ENCODE results near the gene WSCD1.

Gene WSCD1

DNA sequence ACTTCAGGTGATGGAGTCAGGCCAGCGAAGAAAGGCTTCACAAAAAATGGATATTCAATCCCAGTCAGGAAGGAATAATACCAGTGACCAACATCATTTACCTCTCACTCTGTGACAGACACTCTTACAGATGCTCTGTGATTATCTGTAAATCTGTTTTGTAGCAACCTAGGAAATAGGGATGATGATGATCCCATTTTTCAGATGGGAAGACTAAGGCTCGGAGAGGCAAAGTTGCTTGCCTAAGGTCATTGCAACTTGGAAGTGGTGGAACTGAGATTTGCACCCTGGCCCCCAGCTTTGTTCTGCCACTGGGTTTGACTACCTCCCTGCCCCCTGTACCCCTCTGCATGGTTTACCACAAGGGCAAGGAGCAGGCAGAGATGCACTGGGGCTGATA is 14.1 kb upstream of the WSCD1 start:
- Histone ChIP-seq H3K27me3 (ENCODE audit: control insufficient read depth, low read length) (no peaks in the 10 kb centered on the region), H3K4me3 (ENCODE audit: low read length) (no peak overlapping the region), H3F3A (ENCODE audit: control insufficient read depth, insufficient read depth) (no peaks in the 10 kb centered on the region), H3K36me3 (ENCODE audit: control insufficient read depth, low read length) (no peaks in the 10 kb centered on the region), H3K79me2 (ENCODE audit: control insufficient read depth, low read length) (no peaks in the 10 kb centered on the region), H3K4me2 (ENCODE audit: low read length) (no peak overlapping the region), H4K20me1 (ENCODE audit: control insufficient read depth, insufficient read depth, low read depth, low read length) (no peaks in the 10 kb centered on the region), H3K9me2 (replicated peaks; ENCODE audit: control insufficient read depth, low read length) (no peaks in the 10 kb centered on the region), H3K4me1 (ENCODE audit: control insufficient read depth, low read length) (no peaks in the 10 kb centered on the region), H3K27ac (ENCODE audit: low read depth, low read length) (no peak overlapping the region), H3K9me3 (ENCODE audit: control insufficient read depth, insufficient read depth, low read length) (no peaks in the 10 kb centered on the region)
- TF ChIP-seq, protein P1, sequence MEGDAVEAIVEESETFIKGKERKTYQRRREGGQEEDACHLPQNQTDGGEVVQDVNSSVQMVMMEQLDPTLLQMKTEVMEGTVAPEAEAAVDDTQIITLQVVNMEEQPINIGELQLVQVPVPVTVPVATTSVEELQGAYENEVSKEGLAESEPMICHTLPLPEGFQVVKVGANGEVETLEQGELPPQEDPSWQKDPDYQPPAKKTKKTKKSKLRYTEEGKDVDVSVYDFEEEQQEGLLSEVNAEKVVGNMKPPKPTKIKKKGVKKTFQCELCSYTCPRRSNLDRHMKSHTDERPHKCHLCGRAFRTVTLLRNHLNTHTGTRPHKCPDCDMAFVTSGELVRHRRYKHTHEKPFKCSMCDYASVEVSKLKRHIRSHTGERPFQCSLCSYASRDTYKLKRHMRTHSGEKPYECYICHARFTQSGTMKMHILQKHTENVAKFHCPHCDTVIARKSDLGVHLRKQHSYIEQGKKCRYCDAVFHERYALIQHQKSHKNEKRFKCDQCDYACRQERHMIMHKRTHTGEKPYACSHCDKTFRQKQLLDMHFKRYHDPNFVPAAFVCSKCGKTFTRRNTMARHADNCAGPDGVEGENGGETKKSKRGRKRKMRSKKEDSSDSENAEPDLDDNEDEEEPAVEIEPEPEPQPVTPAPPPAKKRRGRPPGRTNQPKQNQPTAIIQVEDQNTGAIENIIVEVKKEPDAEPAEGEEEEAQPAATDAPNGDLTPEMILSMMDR (IDR thresholded peaks at IDR 0.05; ENCODE audit: low read depth, low read length, poor library complexity, severe bottlenecking) = no peak
- no peak for TF ChIP-seq EZH2phosphoT487 (IDR thresholded peaks at IDR 0.05; ENCODE audit: borderline replicate concordance, low read length)

DNA sequence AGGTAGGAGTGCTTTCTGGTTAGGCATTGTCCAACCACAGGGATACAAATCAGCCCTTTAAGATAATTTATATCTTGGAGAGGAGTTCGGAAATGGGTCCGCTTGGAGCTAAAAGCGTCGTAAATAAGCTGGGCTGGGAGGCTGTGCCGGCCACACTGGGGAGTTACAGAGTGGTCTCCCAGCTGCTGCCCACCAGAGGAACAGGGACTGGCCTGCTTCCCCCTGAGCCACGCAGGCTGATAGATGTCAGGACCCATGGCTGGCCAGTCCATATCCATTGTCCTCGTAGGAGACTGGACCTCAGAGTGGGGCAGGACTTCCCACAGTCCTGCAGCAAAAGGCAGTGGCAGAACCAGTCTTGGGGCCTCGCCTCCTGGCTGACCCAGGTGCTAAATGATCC is 12.6 kb upstream of the WSCD1 start:
- H3K27me3 ChIP-seq (ENCODE audit: control insufficient read depth, low read length) = no peaks in the 10 kb centered on the region
- H3K4me3 ChIP-seq (ENCODE audit: low read length) = no peak overlapping the region
- no peaks in the 10 kb centered on the region for H4K20me1 ChIP-seq (ENCODE audit: control insufficient read depth, insufficient read depth, low read depth, low read length)
- TF ChIP-seq EZH2phosphoT487 (IDR thresholded peaks at IDR 0.05; ENCODE audit: borderline replicate concordance, low read length) = no peak
- TF ChIP-seq, protein P1 (IDR thresholded peaks at IDR 0.05; ENCODE audit: low read depth, low read length, poor library complexity, severe bottlenecking) = no peak
- no peaks in the 10 kb centered on the region for H3K9me2 ChIP-seq (replicated peaks; ENCODE audit: control insufficient read depth, low read length)
- H3K79me2 ChIP-seq (ENCODE audit: control insufficient read depth, low read length) = no peaks in the 10 kb centered on the region
- no peaks in the 10 kb centered on the region for H3K36me3 ChIP-seq (ENCODE audit: control insufficient read depth, low read length)
- H3K9me3 ChIP-seq (ENCODE audit: control insufficient read depth, insufficient read depth, low read length) = no peaks in the 10 kb centered on the region
- no peaks in the 10 kb centered on the region for H3F3A ChIP-seq (ENCODE audit: control insufficient read depth, insufficient read depth)
- no peaks in the 10 kb centered on the region for H3K4me1 ChIP-seq (ENCODE audit: control insufficient read depth, low read length)
- H3K27ac ChIP-seq (ENCODE audit: low read depth, low read length) = no peak overlapping the region
- H3K4me2 ChIP-seq (ENCODE audit: low read length) = no peak overlapping the region

DNA sequence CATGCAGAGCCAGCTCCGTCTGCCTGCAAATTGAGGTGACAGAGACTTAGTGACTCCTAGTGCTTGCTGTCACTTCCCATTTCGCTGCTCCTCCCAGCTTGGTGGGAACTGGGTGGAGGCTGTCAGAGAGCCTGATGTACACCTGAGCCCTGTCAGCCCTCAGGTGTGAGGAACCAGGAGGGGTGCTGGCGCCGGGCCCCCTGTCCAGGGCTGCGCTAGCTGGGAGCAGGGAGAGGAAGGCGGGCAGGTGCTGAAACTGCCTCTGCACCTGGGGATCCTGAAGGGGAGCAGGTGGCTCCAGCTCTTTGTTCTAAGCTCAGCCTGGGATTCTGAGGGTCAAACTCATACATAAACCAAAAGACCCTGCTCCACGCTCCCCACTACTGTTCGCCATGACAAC is 10.8 kb upstream of the WSCD1 start:
- no peaks in the 10 kb centered on the region for H4K20me1 ChIP-seq (ENCODE audit: control insufficient read depth, insufficient read depth, low read depth, low read length)
- no peak for TF ChIP-seq EZH2phosphoT487 (IDR thresholded peaks at IDR 0.05; ENCODE audit: borderline replicate concordance, low read length)
- TF ChIP-seq, protein P1 (IDR thresholded peaks at IDR 0.05; ENCODE audit: low read depth, low read length, poor library complexity, severe bottlenecking) = no peak
- no peaks in the 10 kb centered on the region for H3K9me3 ChIP-seq (ENCODE audit: control insufficient read depth, insufficient read depth, low read length)
- no peaks in the 10 kb centered on the region for H3K36me3 ChIP-seq (ENCODE audit: control insufficient read depth, low read length)
- no peaks in the 10 kb centered on the region for H3K4me1 ChIP-seq (ENCODE audit: control insufficient read depth, low read length)
- H3K9me2 ChIP-seq (replicated peaks; ENCODE audit: control insufficient read depth, low read length) = no peaks in the 10 kb centered on the region
- no peaks in the 10 kb centered on the region for H3K79me2 ChIP-seq (ENCODE audit: control insufficient read depth, low read length)
- H3K4me2 ChIP-seq (ENCODE audit: low read length) = no peak overlapping the region
- H3K27me3 ChIP-seq (ENCODE audit: control insufficient read depth, low read length) = no peaks in the 10 kb centered on the region
- H3K27ac ChIP-seq (ENCODE audit: low read depth, low read length) = no peak overlapping the region
- no peaks in the 10 kb centered on the region for H3F3A ChIP-seq (ENCODE audit: control insufficient read depth, insufficient read depth)
- H3K4me3 ChIP-seq (ENCODE audit: low read length) = no peak overlapping the region

- H3F3A ChIP-seq (ENCODE audit: control insufficient read depth, insufficient read depth) = no peaks in the 10 kb centered on the region
- no peak overlapping the region for H3K27ac ChIP-seq (ENCODE audit: low read depth, low read length)
- no peak overlapping the region for H3K4me3 ChIP-seq (ENCODE audit: low read length)
- H3K36me3 ChIP-seq (ENCODE audit: control insufficient read depth, low read length) = no peaks in the 10 kb centered on the region
- no peaks in the 10 kb centered on the region for H3K4me1 ChIP-seq (ENCODE audit: control insufficient read depth, low read length)
- H3K27me3 ChIP-seq (ENCODE audit: control insufficient read depth, low read length) = no peaks in the 10 kb centered on the region
- no peak overlapping the region for H3K4me2 ChIP-seq (ENCODE audit: low read length)
- H3K79me2 ChIP-seq (ENCODE audit: control insufficient read depth, low read length) = no peaks in the 10 kb centered on the region
- H3K9me3 ChIP-seq (ENCODE audit: control insufficient read depth, insufficient read depth, low read length) = no peaks in the 10 kb centered on the region
- no peak for TF ChIP-seq EZH2phosphoT487 (IDR thresholded peaks at IDR 0.05; ENCODE audit: borderline replicate concordance, low read length)
- TF ChIP-seq, protein P1 (IDR thresholded peaks at IDR 0.05; ENCODE audit: low read depth, low read length, poor library complexity, severe bottlenecking) = no peak
- no peaks in the 10 kb centered on the region for H3K9me2 ChIP-seq (replicated peaks; ENCODE audit: control insufficient read depth, low read length)
- no peaks in the 10 kb centered on the region for H4K20me1 ChIP-seq (ENCODE audit: control insufficient read depth, insufficient read depth, low read depth, low read length)
Measured at GRCh38 chr17:6061290-6061689, 8.9 kb upstream of the WSCD1 start.

Measured in DOHH2 (cell line).